Gastrocnemius medialis (tissue), 4 donors: ENCODE measurements around the gene MAD2L1.

Experiments used
- CTCF ChIP-seq, 5 experiments: fragments of 450-650 bp in 3 of 5; fragments of 200-600 bp in 2 of 5; sonication (generic) in 2 of 5; IDR thresholded peaks in 4 of 5; conservative IDR thresholded peaks in 1 of 5; 1 replicate in 4 of 5; 2 replicates in 1 of 5; pipeline ENCODE4 v1.5.1; 2016 to 2019; ENCODE audit warnings: antibody characterized with exemption in 5 of 5, mild to moderate bottlenecking in 3 of 5, moderate library complexity in 3 of 5
- POLR2A ChIP-seq, 2 donors: fragments of 450-650 bp; IDR thresholded peaks; one replicate each; pipeline ENCODE4 v1.6.1; 2017; ENCODE audit warnings: antibody characterized with exemption in 2 of 2, mild to moderate bottlenecking in 2 of 2, moderate library complexity in 2 of 2

DNA sequence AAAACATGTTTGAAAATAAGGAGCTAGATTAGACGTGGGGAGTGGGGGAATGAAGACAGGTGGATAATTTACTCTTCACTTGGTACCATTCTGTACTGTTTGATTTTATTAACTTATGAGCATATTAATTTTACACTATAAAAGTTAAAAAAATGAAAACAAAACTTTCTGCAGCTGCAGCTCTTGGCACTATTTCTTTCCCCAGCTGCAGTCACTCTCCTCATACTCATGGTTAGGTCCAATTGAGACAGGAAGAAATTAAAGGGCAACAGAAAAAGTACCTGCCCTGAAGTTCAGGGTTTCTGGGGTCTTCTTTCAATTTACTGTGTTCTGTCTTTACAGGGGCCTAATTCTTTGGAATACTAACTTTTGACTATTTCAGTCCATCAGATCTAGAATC is 15.4 kb downstream of the MAD2L1 start:
- TF ChIP-seq CTCF (IDR thresholded peaks at IDR 0.05 in 4 of 5, conservative IDR thresholded peaks at IDR 0.05 in 1 of 5) (no peak), POLR2A (IDR thresholded peaks at IDR 0.05) (no peak)
